H1 (cell line): ENCODE data around the gene LCMT1. TPM values are rescaled to one million over a fixed set of nuclear protein-coding genes. Genes with fewer than 3 reads are reported as not detected.

Experiments
- CTCF ChIA-PET: fragments of 300-600 bp; sonication (Branson Sonifier 250); formaldehyde crosslinking; loops from one replicate; lab custom pipeline; 2021; ENCODE audit not compliant: partially characterized antibody; lab: Charles Lee
- POLR2A ChIA-PET: fragments of 300-600 bp; sonication (Branson Sonifier 250); formaldehyde crosslinking; loops from one replicate; lab custom pipeline; 2021; ENCODE audit warnings: inconsistent platforms; ENCODE audit not compliant: partially characterized antibody; lab: Charles Lee
- DNase-seq, 2 experiments: peaks; one replicate each; pipeline versions ENCODE4 v3.0.0 to v3.0.0-alpha.2; 2010 to 2022; ENCODE audit warnings: low spot score in 2 of 2, low read depth in 1 of 2, mixed read lengths in 1 of 2
- FAIRE-seq: peaks from 2 replicates; lab custom pipeline; 2011; peaks lifted over from hg19 to GRCh38; lab: Jason Lieb, UNC
- H2AFZ ChIP-seq: 2 replicates; pipeline ENCODE4 v1.8.1; 2012; ENCODE audit warnings: low read length, inconsistent platforms
- H2AK5ac ChIP-seq: 2 replicates; pipeline ENCODE4 v1.6.1; 2013; ENCODE audit warnings: low read depth, low read length
- H2BK120ac ChIP-seq: replicated peaks from 2 replicates; pipeline ENCODE3; 2013; ENCODE audit warnings: low read depth, low read length, inconsistent platforms
- H2BK12ac ChIP-seq: 2 replicates; pipeline ENCODE4 v1.6.1; 2013; ENCODE audit warnings: low read depth, low read length
- H2BK15ac ChIP-seq: 2 replicates; pipeline ENCODE4 v1.6.1; 2013; ENCODE audit warnings: low read length
- H2BK20ac ChIP-seq: 2 replicates; pipeline ENCODE4 v1.6.1; 2013; ENCODE audit warnings: low read length
- H2BK5ac ChIP-seq: 2 replicates; pipeline ENCODE4 v1.6.1; 2013; ENCODE audit warnings: low read depth, low read length
- H3K14ac ChIP-seq: 2 replicates; pipeline ENCODE4 v1.6.1; 2013; ENCODE audit warnings: inconsistent platforms; ENCODE audit not compliant: insufficient read length
- H3K18ac ChIP-seq: 2 replicates; pipeline ENCODE4 v1.6.1; 2013; ENCODE audit warnings: low read length; ENCODE audit errors: extremely low read depth
- H3K23ac ChIP-seq: 2 replicates; pipeline ENCODE4 v1.6.1; 2013; ENCODE audit warnings: inconsistent platforms; ENCODE audit not compliant: insufficient read length
- H3K23me2 ChIP-seq: 2 replicates; pipeline ENCODE4 v1.6.1; 2013; ENCODE audit warnings: low read depth, low read length
- H3K27ac ChIP-seq: 2 replicates; pipeline ENCODE4 v1.6.1; 2011; ENCODE audit warnings: low read depth, low read length, inconsistent platforms
- H3K27me3 ChIP-seq, 4 experiments: replicated peaks in 1 of 4; 1 replicate in 1 of 4; 2 replicates in 3 of 4; pipeline versions ENCODE4 v1.6.1 to v1.8.1; 2011 to 2013; ENCODE audit warnings: low read length in 3 of 4, mild to moderate bottlenecking in 3 of 4, inconsistent platforms in 2 of 4, mixed read lengths in 2 of 4, moderate library complexity in 1 of 4; ENCODE audit not compliant: control insufficient read depth in 3 of 4, insufficient read depth in 3 of 4; ENCODE audit errors: extremely low read depth in 1 of 4
- H3K36me3 ChIP-seq, 4 experiments: 2 replicates each; pipeline versions ENCODE4 v1.6.1 to v1.8.1; 2011 to 2013; ENCODE audit warnings: mild to moderate bottlenecking in 4 of 4, low read length in 3 of 4, moderate library complexity in 2 of 4, control low read depth in 1 of 4, inconsistent platforms in 1 of 4; ENCODE audit not compliant: insufficient read depth in 4 of 4, control insufficient read depth in 2 of 4
- H3K4ac ChIP-seq: replicated peaks from 2 replicates; pipeline ENCODE3; 2013; ENCODE audit warnings: low read length, low read depth, mixed read lengths, inconsistent platforms; ENCODE audit not compliant: insufficient read length
- H3K4me1 ChIP-seq, 4 experiments: replicated peaks in 1 of 4; 1 replicate in 1 of 4; 2 replicates in 3 of 4; pipeline versions ENCODE4 v1.6.1 to v1.8.1; 2011 to 2013; ENCODE audit warnings: low read length in 3 of 4, inconsistent platforms in 2 of 4, mixed read lengths in 1 of 4; ENCODE audit not compliant: insufficient read depth in 4 of 4, control insufficient read depth in 3 of 4
- H3K4me2 ChIP-seq, 2 experiments: 2 replicates each; pipeline versions ENCODE4 v1.6.1 to v1.8.1; 2011 to 2013; ENCODE audit warnings: low read depth in 2 of 2, low read length in 2 of 2, control low read depth in 1 of 2, inconsistent platforms in 1 of 2, mild to moderate bottlenecking in 1 of 2; ENCODE audit not compliant: insufficient read depth in 1 of 2
- H3K4me3 ChIP-seq, 4 experiments: fragments of 200-600, 300-600 bp in 1 of 4; sonication (generic), shearing (Covaris generic), sonication (Bioruptor Twin) in 1 of 4; 2 replicates each; pipeline versions ENCODE4 v1.5.1 to v1.8.1; 2011 to 2016; ENCODE audit warnings: low read length in 4 of 4, low read depth in 3 of 4, control low read depth in 2 of 4, inconsistent platforms in 2 of 4, mild to moderate bottlenecking in 2 of 4, mixed read lengths in 1 of 4, moderate library complexity in 1 of 4; ENCODE audit not compliant: insufficient read depth in 2 of 4; ENCODE audit errors: extremely low read depth in 1 of 4
- H3K56ac ChIP-seq: replicated peaks from 2 replicates; pipeline ENCODE3; 2013; ENCODE audit warnings: low read depth, mild to moderate bottlenecking, mixed read lengths, low read length, inconsistent platforms; ENCODE audit not compliant: insufficient read length
- H3K79me1 ChIP-seq: 2 replicates; pipeline ENCODE4 v1.6.1; 2013; ENCODE audit warnings: low read depth, low read length, control low read depth
- H3K79me2 ChIP-seq, 2 experiments: 2 replicates each; pipeline versions ENCODE4 v1.6.1 to v1.8.1; 2012 to 2013; ENCODE audit warnings: low read length in 2 of 2, mild to moderate bottlenecking in 2 of 2, inconsistent platforms in 1 of 2; ENCODE audit not compliant: insufficient read depth in 2 of 2, control insufficient read depth in 1 of 2
- H3K9ac ChIP-seq, 4 experiments: replicated peaks in 1 of 4; 1 replicate in 1 of 4; 2 replicates in 3 of 4; pipeline versions ENCODE4 v1.6.1 to v1.8.1; 2011 to 2013; ENCODE audit warnings: low read depth in 3 of 4, low read length in 3 of 4, control low read depth in 2 of 4, mild to moderate bottlenecking in 2 of 4, moderate library complexity in 2 of 4, inconsistent platforms in 1 of 4; ENCODE audit errors: extremely low read depth in 1 of 4
- H3K9me3 ChIP-seq, 2 experiments: 2 replicates each; pipeline versions ENCODE4 v1.6.1 to v1.8.1; 2012 to 2013; ENCODE audit warnings: mild to moderate bottlenecking in 2 of 2, moderate library complexity in 2 of 2, control low read depth in 1 of 2, inconsistent platforms in 1 of 2, low read depth in 1 of 2, low read length in 1 of 2, mixed read lengths in 1 of 2; ENCODE audit not compliant: insufficient read depth in 2 of 2
- H4K20me1 ChIP-seq, 2 experiments: replicated peaks in 1 of 2; 2 replicates each; pipeline versions ENCODE3 to v1.8.1; 2011 to 2013; ENCODE audit warnings: inconsistent platforms in 2 of 2, low read length in 2 of 2, mild to moderate bottlenecking in 1 of 2; ENCODE audit not compliant: insufficient read depth in 2 of 2, control insufficient read depth in 1 of 2
- H4K5ac ChIP-seq: 2 replicates; pipeline ENCODE4 v1.6.1; 2013; ENCODE audit warnings: low read length, low read depth, mixed read lengths, inconsistent platforms; ENCODE audit not compliant: insufficient read length
- H4K8ac ChIP-seq: 2 replicates; pipeline ENCODE4 v1.8.0; 2013; ENCODE audit warnings: mild to moderate bottlenecking, moderate library complexity, low read length, inconsistent platforms; ENCODE audit not compliant: insufficient read depth; ENCODE audit errors: extremely low read depth
- H4K91ac ChIP-seq: replicated peaks from 2 replicates; pipeline ENCODE3; 2013; ENCODE audit warnings: low read length, mixed read lengths, inconsistent platforms; ENCODE audit not compliant: insufficient read length
- CEBPB ChIP-seq: IDR thresholded peaks from 2 replicates; pipeline ENCODE4 v1.6.1; 2012; ENCODE audit warnings: low read depth, low read length
- GTF2F1 ChIP-seq: IDR thresholded peaks from 2 replicates; pipeline ENCODE4 v1.6.1; 2012; ENCODE audit warnings: low read depth, low read length, improper control_type of control experiment, borderline replicate concordance
- HDAC2 ChIP-seq, 2 experiments: fragments of 300-600 bp in 1 of 2; sonication (generic) in 1 of 2; IDR thresholded peaks; 2 replicates each; pipeline ENCODE4 v1.6.1; 2011 to 2012; ENCODE audit warnings: low read depth in 2 of 2, low read length in 2 of 2, mild to moderate bottlenecking in 2 of 2, moderate library complexity in 2 of 2, borderline replicate concordance in 1 of 2, inconsistent platforms in 1 of 2
- MAFK ChIP-seq: IDR thresholded peaks from 2 replicates; pipeline ENCODE4 v1.6.1; 2012; ENCODE audit warnings: low read depth, mild to moderate bottlenecking, improper control_type of control experiment, low read length
- NRF1 ChIP-seq: IDR thresholded peaks from 2 replicates; pipeline ENCODE4 v1.6.1; 2011; ENCODE audit warnings: mild to moderate bottlenecking, low read depth, low read length, improper control_type of control experiment
- SIN3A ChIP-seq, 2 experiments: IDR thresholded peaks in 1 of 2; conservative IDR thresholded peaks in 1 of 2; 2 replicates each; pipeline ENCODE4 v1.6.1; 2011 to 2012; ENCODE audit warnings: low read length in 2 of 2, improper control_type of control experiment in 1 of 2, low read depth in 1 of 2, mild to moderate bottlenecking in 1 of 2
- TAF7 ChIP-seq: optimal IDR thresholded peaks from 2 replicates; pipeline ENCODE3; 2011; ENCODE audit warnings: low read depth, mild to moderate bottlenecking, inconsistent platforms, low read length, moderate library complexity, borderline replicate concordance
- ZNF274 ChIP-seq: IDR thresholded peaks from 2 replicates; pipeline ENCODE4 v1.7.0; 2012; ENCODE audit warnings: low read length, borderline replicate concordance; ENCODE audit errors: extremely low read depth
- WGBS, 2 experiments: shearing (Covaris generic) in 1 of 2; methylation state at CpG; one replicate each; pipeline versions ENCODE4 v1.1.6 to v1.1.7; 2013 to 2015; ENCODE audit warnings: low lambda C conversion rate in 2 of 2, mixed read lengths in 2 of 2, inconsistent platforms in 1 of 2, low coverage in 1 of 2, missing lambda C conversion rate in 1 of 2; ENCODE audit not compliant: insufficient replicate concordance in 2 of 2, insufficient coverage in 1 of 2, insufficient read length in 1 of 2; ENCODE audit errors: extremely low coverage in 1 of 2, missing lambda C conversion rate in 1 of 2; 5-methylcytosine and 5-hydroxymethylcytosine counted together
- polyA plus RNA-seq, 7 experiments: library from polyadenylated mRNA; depleted of rRNA in 3 of 7; stranded (reverse) in 5 of 7; unstranded in 2 of 7; fragments of >200 nt in 5 of 7; fragments of 200-250 nt in 2 of 7; gene quantifications; 1 replicate in 5 of 7; 2 replicates in 1 of 7; 4 replicates in 1 of 7; pipeline versions ENCODE4 v1.2.1 to v1.2.3, GENCODE V29; 2011 to 2013; ENCODE audit warnings: missing spikeins in 2 of 7, mixed read lengths in 2 of 7
- total RNA-seq: library from RNA; stranded (reverse); fragmentation: NEBNext Ultra II Directional; extraction: Animal tissue kit (Norgen Biotek cat#: 25700); gene quantifications from 2 replicates; pipeline ENCODE4 v1.2.1, GENCODE V29; 2021

The LCMT1 gene
- total and polyA plus RNA-seq, 2 of the 8 experiments (the other 6 are each of a cell fraction or from before 2014, with no cell fraction given) = 61.0 to 80.8 TPM

DNA sequence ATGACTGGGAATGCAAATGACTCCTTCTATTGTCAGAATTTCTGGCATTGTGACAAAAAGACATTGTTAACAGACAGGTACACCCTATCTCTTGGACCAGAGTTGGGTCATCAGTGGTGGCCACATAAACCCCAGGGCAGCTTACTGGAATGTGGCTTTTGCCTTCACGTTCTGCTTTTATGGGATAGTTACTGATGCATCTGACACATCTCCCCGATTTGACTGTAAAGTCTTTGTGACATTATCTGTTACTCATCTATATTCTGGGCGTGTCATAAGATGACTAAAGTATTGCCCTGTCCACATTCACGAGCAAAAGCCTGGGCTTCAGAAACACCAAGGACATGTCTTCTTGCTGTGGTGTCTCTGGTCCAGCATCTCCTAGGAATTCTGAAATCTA, 86.5 kb downstream of the LCMT1 start:
- H4K20me1 ChIP-seq = no peaks in the 10 kb centered on the region
- no peak overlapping the region for H3K9ac ChIP-seq
- no peak overlapping the region for H2AK5ac ChIP-seq
- CTCF ChIA-PET = interaction anchor here (1.4 kb wide), 1 partner anchor 292 kb away, joined by 3 read pairs; no protein-coding TSS in a partner anchor
- no peaks in the 10 kb centered on the region for H3K36me3 ChIP-seq
- TF ChIP-seq MAFK = no peak
- TF ChIP-seq SIN3A (conservative IDR thresholded peaks at IDR 0.05 in 1 of 2, IDR thresholded peaks at IDR 0.05 in 1 of 2; ENCODE audit: low read depth in 1 of 2, low read length in 2 of 2) = no peak
- no peak for TF ChIP-seq ZNF274
- TF ChIP-seq HDAC2 (IDR thresholded peaks at IDR 0.05; ENCODE audit: borderline replicate concordance in 1 of 2, low read depth in 2 of 2, low read length in 2 of 2) = no peak
- TF ChIP-seq TAF7 = no peak
- no peak for TF ChIP-seq CEBPB
- no peak for TF ChIP-seq GTF2F1
- TF ChIP-seq NRF1 = no peak
- H3K23me2 ChIP-seq = no peaks in the 10 kb centered on the region
- 90% methylated on average over 4 of the region's 4 CpGs; no CpG with 5 or more reads in 1 of the 2 experiments for WGBS, 2 experiments
- no peak overlapping the region for H2BK5ac ChIP-seq
- H3K56ac ChIP-seq = no peak overlapping the region
- H2BK20ac ChIP-seq = no peak overlapping the region
- H3K4me3 ChIP-seq = no peak overlapping the region
- H3K23ac ChIP-seq = no peak overlapping the region
- no peak overlapping the region for H4K8ac ChIP-seq
- no peaks in the 10 kb centered on the region for H3K9me3 ChIP-seq
- POLR2A ChIA-PET = no interaction called here
- DNase-seq = no peak
- H3K79me1 ChIP-seq = no peaks in the 10 kb centered on the region
- H2AFZ ChIP-seq = no peak overlapping the region
- no peak overlapping the region for H4K5ac ChIP-seq
- no peak overlapping the region for H3K14ac ChIP-seq
- no peak overlapping the region for H3K4ac ChIP-seq
- FAIRE-seq = no peak
- no peak overlapping the region for H2BK12ac ChIP-seq
- no peak overlapping the region for H4K91ac ChIP-seq
- H3K27ac ChIP-seq = no peak overlapping the region
- no peak overlapping the region for H2BK15ac ChIP-seq
- no peaks in the 10 kb centered on the region for H3K27me3 ChIP-seq
- no peak overlapping the region for H3K4me2 ChIP-seq
- no peaks in the 10 kb centered on the region for H3K79me2 ChIP-seq
- H3K18ac ChIP-seq = no peak overlapping the region
- H2BK120ac ChIP-seq = no peak overlapping the region
- H3K4me1 ChIP-seq = no peaks in the 10 kb centered on the region
